Panc1 (cell line): ENCODE results near the gene ASF1A.

Experiments
- POLR2AphosphoS5 ChIP-seq: IDR thresholded peaks from 2 replicates; pipeline ENCODE4 v1.6.1; 2012; ENCODE audit warnings: mild to moderate bottlenecking, low read depth, low read length, moderate library complexity
- SIN3A ChIP-seq: IDR thresholded peaks from 2 replicates; pipeline ENCODE4 v1.6.1; 2012; ENCODE audit warnings: low read depth, mild to moderate bottlenecking, low read length, moderate library complexity, borderline replicate concordance; ENCODE audit not compliant: insufficient read depth
- TCF7L2 ChIP-seq: IDR thresholded peaks from 2 replicates; pipeline ENCODE4 v1.6.1; 2011; ENCODE audit warnings: mild to moderate bottlenecking, low read depth, low read length, inconsistent platforms
- TF ChIP-seq, protein P1 (sequence below): fragments of 450-650 bp; IDR thresholded peaks from 2 replicates; pipeline ENCODE4 v1.5.1; 2017; ENCODE audit warnings: mild to moderate bottlenecking
- TF ChIP-seq, protein P2 (sequence below), 2 experiments: IDR thresholded peaks; 2 replicates each; pipeline ENCODE4 v1.6.1; 2011 to 2012; ENCODE audit warnings: low read depth in 2 of 2, control low read depth in 1 of 2, low read length in 1 of 2, mild to moderate bottlenecking in 1 of 2, moderate library complexity in 1 of 2; ENCODE audit not compliant: insufficient read depth in 1 of 2

DNA sequence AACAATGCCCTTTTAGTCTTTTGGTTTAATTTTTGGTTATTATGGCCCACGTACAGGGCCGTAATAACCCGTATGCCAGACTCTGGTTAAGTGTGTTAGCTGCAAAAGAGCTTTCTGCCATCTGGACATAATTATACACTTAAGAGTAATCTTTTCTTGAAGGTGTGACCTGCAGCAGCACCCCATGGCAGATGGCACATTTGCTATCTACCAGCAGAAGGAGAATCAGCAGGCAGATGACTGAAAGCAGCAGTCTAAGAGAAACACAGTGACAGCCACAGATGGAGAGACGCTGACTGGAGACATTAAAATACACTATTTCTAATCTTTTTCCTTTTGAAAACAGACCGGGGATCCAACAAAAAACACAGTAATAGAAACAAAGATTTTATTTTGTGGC lies 18.7 kb downstream of the ASF1A start:
- TF ChIP-seq, protein P1, sequence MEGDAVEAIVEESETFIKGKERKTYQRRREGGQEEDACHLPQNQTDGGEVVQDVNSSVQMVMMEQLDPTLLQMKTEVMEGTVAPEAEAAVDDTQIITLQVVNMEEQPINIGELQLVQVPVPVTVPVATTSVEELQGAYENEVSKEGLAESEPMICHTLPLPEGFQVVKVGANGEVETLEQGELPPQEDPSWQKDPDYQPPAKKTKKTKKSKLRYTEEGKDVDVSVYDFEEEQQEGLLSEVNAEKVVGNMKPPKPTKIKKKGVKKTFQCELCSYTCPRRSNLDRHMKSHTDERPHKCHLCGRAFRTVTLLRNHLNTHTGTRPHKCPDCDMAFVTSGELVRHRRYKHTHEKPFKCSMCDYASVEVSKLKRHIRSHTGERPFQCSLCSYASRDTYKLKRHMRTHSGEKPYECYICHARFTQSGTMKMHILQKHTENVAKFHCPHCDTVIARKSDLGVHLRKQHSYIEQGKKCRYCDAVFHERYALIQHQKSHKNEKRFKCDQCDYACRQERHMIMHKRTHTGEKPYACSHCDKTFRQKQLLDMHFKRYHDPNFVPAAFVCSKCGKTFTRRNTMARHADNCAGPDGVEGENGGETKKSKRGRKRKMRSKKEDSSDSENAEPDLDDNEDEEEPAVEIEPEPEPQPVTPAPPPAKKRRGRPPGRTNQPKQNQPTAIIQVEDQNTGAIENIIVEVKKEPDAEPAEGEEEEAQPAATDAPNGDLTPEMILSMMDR = no peak
- TF ChIP-seq POLR2AphosphoS5 (no peak), SIN3A (no peak), TCF7L2 (no peak)
- TF ChIP-seq, protein P2, sequence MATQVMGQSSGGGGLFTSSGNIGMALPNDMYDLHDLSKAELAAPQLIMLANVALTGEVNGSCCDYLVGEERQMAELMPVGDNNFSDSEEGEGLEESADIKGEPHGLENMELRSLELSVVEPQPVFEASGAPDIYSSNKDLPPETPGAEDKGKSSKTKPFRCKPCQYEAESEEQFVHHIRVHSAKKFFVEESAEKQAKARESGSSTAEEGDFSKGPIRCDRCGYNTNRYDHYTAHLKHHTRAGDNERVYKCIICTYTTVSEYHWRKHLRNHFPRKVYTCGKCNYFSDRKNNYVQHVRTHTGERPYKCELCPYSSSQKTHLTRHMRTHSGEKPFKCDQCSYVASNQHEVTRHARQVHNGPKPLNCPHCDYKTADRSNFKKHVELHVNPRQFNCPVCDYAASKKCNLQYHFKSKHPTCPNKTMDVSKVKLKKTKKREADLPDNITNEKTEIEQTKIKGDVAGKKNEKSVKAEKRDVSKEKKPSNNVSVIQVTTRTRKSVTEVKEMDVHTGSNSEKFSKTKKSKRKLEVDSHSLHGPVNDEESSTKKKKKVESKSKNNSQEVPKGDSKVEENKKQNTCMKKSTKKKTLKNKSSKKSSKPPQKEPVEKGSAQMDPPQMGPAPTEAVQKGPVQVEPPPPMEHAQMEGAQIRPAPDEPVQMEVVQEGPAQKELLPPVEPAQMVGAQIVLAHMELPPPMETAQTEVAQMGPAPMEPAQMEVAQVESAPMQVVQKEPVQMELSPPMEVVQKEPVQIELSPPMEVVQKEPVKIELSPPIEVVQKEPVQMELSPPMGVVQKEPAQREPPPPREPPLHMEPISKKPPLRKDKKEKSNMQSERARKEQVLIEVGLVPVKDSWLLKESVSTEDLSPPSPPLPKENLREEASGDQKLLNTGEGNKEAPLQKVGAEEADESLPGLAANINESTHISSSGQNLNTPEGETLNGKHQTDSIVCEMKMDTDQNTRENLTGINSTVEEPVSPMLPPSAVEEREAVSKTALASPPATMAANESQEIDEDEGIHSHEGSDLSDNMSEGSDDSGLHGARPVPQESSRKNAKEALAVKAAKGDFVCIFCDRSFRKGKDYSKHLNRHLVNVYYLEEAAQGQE (IDR thresholded peaks at IDR 0.05; ENCODE audit: insufficient read depth in 1 of 2, low read depth in 2 of 2, low read length in 1 of 2) = no peak
